Activated T-cell treated with anti-CD3 and anti-CD28 coated beads for 1 hour (primary cell): ENCODE data around the gene CCDC27.
A peak's percentile ranks its signal among the peaks of the same experiment; 100 is the strongest.

ENCODE experiments used
- DNase-seq: peaks from one replicate; pipeline ENCODE4 v3.0.0-alpha.2; 2020; ENCODE audit warnings: low read depth

Gene CCDC27

DNA sequence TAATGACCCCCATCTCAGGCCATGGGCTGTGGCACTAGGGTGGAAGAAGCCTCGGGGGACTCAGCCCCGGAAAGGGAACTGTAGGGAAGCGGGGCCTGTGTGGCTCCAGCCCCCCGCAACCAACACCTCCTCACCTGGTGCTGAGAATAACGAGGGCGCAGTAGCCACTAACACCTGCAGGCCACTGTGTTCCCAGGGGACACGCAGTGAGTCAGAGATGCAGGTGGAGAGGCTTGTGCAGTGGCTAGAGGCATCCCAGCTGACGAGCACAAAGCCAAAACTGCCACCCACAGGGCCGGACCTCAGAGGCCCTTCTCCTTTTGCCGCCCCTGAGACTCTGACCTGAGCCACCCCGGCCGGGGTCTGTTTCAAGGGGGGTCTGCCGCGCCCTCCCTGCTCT is 33.5 kb upstream of the CCDC27 start:
- DNase-seq = no peak

DNA sequence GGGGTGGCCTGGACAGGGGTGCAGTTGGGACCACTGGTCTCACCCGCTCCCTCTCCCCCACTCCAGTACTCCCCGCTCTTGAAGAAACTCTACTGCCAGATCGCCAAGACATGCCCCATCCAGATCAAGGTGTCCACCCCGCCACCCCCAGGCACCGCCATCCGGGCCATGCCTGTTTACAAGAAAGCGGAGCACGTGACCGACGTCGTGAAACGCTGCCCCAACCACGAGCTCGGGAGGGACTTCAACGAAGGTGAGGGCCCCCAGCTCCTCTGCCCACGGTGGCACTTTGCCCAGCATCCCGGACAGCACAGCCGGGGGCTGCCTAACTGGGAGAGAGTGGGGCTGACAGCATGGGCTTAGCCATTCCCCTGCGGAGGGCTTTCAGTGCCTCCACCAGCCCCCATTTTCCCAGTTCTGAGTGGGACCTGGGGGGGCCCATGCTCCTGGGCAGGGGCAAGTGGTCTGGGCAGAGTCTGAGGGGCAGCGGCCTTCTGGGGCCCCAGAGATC is 30.2 kb upstream of the CCDC27 start:
- no peak for DNase-seq

- DNase-seq = no peak
Measured at GRCh38 chr1:3722846-3723245, 29.4 kb upstream of the CCDC27 start.

DNA sequence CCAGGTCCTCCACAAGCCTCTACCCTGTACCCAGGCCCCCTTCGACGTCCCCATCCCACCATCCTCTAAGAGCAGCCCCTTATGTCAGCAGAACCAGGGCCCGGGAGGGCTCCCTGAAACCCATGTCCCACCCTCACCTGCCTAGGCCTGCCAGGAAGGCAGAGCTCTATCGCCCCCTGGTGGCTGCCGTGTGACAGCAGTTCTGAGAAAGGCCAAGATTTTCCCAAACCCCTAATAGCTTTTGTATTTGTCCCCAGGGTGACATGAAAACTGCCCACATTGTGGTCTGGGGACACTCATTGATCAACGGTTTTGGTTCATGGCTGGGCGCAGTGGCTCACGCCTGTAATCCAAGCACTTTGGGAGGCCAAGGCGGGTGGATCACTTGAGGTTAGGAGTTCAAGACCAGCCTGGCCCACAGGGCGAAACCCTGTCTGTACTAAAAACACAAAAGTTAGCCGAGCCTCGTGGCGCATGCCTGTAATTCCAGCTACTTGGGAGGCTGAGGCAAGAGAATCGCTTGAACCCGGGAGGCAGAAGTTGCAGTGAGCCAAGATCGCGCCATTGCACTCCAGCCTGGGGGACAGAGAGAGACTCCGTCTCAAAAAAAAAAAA is 27.7 kb upstream of the CCDC27 start:
- peak; percentile 82 for DNase-seq

DNA sequence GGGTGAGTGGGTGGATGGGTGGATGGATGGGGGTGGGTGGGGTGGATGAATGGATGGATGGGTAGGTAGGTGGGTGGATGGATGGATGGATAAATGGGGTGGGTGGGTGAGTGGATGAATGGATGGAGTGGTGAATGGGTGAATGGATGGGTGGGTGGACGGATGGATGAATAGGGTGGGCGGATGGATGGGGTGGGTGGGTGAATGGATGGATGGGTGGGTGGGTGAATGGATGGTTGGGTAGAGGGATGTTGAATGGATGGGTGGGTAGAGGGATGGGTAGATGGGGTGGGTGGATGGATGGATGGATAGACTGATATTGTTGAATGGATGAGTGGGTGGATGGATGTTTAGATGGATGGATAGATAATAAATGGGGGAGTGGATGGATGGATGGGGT is 26.9 kb upstream of the CCDC27 start:
- no peak for DNase-seq

GRCh38 chr1:3727042-3727824 is 25.0 kb upstream of the CCDC27 start:
- no peak for DNase-seq

GRCh38 chr1:3727825-3728776 is 24.1 kb upstream of the CCDC27 start:
- DNase-seq = no peak

DNA sequence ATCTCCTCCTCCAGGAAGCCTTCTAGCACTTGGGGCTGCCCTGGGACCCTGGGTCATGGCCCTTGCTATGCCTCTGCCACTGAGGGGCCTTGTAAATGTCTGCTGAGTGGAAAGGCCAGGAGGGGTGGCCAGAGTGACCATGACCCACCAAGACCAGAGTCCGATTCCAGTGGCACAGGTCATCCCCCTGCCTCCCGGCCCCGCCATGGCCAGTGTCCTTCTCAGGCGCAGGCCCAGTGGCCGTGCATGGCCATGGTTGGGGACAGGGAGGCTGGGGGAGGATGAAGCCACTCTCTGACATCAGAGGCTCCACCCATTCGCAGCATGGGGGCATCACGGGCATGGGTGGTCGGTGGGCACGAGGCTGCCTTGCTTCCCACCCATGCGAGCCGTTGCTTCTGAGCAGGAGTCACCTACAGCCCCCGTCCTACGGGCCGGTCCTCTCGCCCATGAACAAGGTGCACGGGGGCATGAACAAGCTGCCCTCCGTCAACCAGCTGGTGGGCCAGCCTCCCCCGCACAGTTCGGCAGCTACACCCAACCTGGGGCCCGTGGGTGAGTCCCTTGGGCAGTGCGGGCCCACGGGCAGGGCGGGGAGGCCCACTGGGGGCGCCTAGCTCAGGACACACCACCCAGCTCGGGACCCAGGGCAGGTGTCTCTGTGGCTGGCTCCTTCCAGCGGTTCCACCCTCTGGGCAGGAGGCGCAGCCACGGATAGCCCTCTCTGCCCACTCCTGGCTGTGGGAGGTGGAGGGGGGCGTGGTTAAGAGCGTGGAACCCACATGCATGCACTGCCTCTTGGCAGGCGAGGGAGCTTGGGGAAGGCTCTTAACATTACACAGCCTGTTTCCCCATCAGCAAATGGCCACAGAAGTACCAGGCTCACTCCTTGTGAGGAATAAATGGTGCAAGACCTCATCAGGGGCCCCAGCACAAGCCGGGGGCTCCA is 22.4 kb upstream of the CCDC27 start:
- DNase-seq = no peak

- DNase-seq = no peak
Measured at GRCh38 chr1:3730543-3731247, 21.6 kb upstream of the CCDC27 start.

DNA sequence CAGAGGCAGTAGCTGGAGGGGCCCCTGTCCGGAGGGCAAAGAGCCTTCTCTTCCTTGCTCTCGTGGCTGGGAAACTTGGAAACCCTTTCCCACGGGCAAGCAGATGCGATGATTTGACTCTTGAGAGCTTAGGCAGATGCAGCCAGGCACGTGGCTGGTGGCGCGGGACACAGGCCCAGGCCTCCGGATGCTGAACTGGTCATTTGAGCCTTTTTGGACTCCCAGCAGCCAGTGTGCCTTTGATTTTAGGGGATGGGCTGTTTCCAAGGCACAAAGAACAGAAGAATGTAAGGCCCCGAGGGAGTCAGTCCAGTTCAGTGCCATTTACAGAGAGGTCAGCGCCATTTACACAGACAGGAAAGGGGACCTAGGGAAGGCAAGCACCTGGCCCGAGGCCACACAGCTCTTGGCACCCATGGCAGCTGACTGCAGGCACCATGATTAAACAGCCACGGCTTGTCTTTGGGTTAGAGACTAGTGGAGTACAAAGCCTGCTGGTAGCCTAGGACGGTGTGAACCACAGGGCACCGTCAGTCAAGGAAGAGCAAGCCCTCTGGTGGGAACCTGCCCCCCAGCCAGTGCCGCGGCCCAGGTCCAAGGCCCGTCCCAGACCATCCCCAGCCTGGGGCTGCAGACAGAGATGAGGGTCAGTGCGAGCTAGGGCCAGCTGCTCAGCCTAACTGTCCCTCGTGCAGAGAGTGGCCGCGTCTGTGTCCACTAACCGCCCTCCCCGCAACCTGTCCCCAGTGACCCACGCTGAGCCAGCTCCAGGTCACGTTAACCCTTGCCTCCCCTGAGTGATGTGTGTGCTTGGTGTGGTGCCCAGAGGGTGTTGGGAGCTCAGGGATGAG is 20.4 kb upstream of the CCDC27 start:
- DNase-seq = no peak

DNA sequence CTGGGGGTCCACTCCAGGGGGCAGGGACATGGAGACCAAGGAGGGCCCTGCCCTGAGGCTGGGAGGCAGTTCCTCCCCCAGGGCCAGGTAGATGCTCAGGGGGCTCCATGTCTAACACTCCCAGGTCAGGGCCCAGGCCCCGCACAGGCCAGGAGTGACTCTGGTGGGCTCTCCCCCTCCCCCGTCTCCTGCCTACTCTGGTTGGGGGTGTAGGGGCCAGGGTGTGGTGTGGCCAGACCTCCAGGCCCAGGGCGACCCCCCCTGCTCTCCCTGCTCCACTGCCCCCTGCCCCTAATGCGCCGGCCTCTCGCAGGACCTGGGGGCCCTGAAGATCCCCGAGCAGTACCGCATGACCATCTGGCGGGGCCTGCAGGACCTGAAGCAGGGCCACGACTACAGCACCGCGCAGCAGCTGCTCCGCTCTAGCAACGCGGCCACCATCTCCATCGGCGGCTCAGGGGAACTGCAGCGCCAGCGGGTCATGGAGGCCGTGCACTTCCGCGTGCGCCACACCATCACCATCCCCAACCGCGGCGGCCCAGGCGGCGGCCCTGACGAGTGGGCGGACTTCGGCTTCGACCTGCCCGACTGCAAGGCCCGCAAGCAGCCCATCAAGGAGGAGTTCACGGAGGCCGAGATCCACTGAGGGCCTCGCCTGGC is 19.7 kb upstream of the CCDC27 start:
- DNase-seq = no peak

- no peak for DNase-seq
Measured at GRCh38 chr1:3733094-3733882, 19.0 kb upstream of the CCDC27 start.

GRCh38 chr1:3733883-3734589 is 18.2 kb upstream of the CCDC27 start:
- DNase-seq = no peak

DNA sequence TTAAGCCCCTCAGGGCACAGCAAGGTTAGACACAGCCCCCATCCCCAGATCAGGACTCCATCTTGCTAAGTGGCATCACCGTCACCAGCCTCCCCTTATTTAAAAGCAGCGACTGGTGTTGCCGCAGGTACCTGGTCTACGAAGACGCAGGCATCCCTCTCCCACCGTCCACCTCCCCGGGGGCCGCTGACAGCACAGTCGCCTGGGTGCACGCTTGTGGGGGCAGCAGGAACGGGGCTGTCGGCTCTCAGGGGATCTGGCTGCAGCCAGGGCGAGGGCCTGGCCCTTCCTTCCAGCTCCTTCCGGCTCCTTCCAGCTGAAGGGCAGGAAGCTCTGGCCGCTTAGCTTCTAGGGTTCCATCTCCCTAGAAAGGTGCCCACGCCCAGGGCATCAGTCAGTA is 17.6 kb upstream of the CCDC27 start:
- DNase-seq = no peak

GRCh38 chr1:3735027-3735681 is 17.1 kb upstream of the CCDC27 start:
- no peak for DNase-seq

DNA sequence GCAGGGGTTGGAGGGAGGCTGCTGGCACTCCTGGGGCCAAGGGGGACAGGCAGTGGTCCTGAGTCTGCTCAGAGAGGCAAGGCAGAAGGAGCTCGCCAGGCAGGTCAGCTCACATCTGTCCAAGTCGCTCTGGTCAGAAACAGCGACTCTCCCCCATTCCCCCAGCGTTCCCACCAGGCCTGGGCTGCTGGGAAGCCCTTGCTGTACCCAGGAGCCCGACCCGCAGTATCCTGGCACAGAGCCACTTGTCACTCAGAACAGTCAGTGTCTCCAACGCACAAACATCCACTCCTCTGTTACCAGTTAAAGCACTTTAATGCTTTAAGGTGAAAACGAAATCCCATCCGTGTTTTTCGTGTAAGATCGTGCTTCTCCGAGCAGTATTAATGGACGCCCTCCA is 16.6 kb upstream of the CCDC27 start:
- no peak for DNase-seq

GRCh38 chr1:3736131-3736561 is 16.1 kb upstream of the CCDC27 start:
- no peak for DNase-seq
